HEK293 (cell line): ENCODE measurements around the gene POU4F1.

Experiments
- CTCF ChIA-PET: fragments of 350-600 bp; formaldehyde crosslinking; extraction: SDS; loops from one replicate; lab custom pipeline; 2021; ENCODE audit warnings: antibody characterized with exemption; lab: Yijun Ruan, JAX
- POLR2A ChIA-PET: fragments of 300-600 bp; formaldehyde crosslinking; extraction: SDS; loops from one replicate; lab custom pipeline; 2020; ENCODE audit warnings: antibody characterized with exemption, inconsistent platforms; lab: Yijun Ruan, JAX
- H3K27ac ChIP-seq: fragments of 200-500 bp; sonication (Bioruptor generic); 2 replicates; pipeline ENCODE4 v1.5.1; 2014; ENCODE audit warnings: low read depth, low read length, control low read depth, inconsistent platforms; ENCODE audit errors: extremely low read depth
- H3K36me3 ChIP-seq, 2 experiments: fragments of 200-500 bp in 1 of 2; sonication (Bioruptor generic) in 1 of 2; 1 replicate in 1 of 2; 2 replicates in 1 of 2; pipeline ENCODE4 v1.5.1; 2014 to 2017; ENCODE audit warnings: inconsistent platforms in 2 of 2, low read length in 2 of 2; ENCODE audit not compliant: control insufficient read depth in 2 of 2, insufficient read depth in 1 of 2
- H3K4me1 ChIP-seq: fragments of 200-500 bp; sonication (Bioruptor generic); 2 replicates; pipeline ENCODE4 v1.5.1; 2014; ENCODE audit warnings: mild to moderate bottlenecking, low read length, inconsistent platforms; ENCODE audit not compliant: control insufficient read depth, insufficient read depth
- H3K4me3 ChIP-seq: 2 replicates; pipeline ENCODE4 v1.5.1; 2011; ENCODE audit warnings: low read depth, mild to moderate bottlenecking, control low read depth, low read length, moderate library complexity
- H3K9me3 ChIP-seq: fragments of 200-500 bp; sonication (Bioruptor generic); 2 replicates; pipeline ENCODE4 v1.5.1; 2014; ENCODE audit warnings: low read depth, low read length, inconsistent platforms; ENCODE audit not compliant: control insufficient read depth, insufficient read depth
- GLIS1 ChIP-seq: fragments of 450-650 bp; formaldehyde crosslinking; IDR thresholded peaks from 2 replicates; pipeline ENCODE4 v1.5.1; 2016; ENCODE audit warnings: missing biosample characterization, missing genetic modification characterization
- HOXD13 ChIP-seq: sonication (generic); formaldehyde crosslinking; IDR thresholded peaks from 2 replicates; pipeline ENCODE4 v1.8.0; 2022; ENCODE audit warnings: missing genetic modification reagents, borderline replicate concordance
- INSM2 ChIP-seq: fragments of 450-650 bp; formaldehyde crosslinking; IDR thresholded peaks from 2 replicates; pipeline ENCODE4 v1.5.1; 2016; ENCODE audit warnings: missing biosample characterization, missing genetic modification characterization
- KLF8 ChIP-seq: fragments of 450-650 bp; formaldehyde crosslinking; IDR thresholded peaks from 2 replicates; pipeline ENCODE4 v1.5.1; 2016; ENCODE audit warnings: missing biosample characterization, missing genetic modification characterization
- OSR2 ChIP-seq: fragments of 450-650 bp; formaldehyde crosslinking; IDR thresholded peaks from 2 replicates; pipeline ENCODE4 v1.5.1; 2016; ENCODE audit warnings: missing biosample characterization, missing genetic modification characterization
- PRDM4 ChIP-seq: fragments of 450-650 bp; formaldehyde crosslinking; IDR thresholded peaks from 2 replicates; pipeline ENCODE4 v1.5.1; 2017; ENCODE audit warnings: missing biosample characterization, missing genetic modification characterization
- ZBTB6 ChIP-seq: fragments of 450-650 bp; formaldehyde crosslinking; IDR thresholded peaks from 2 replicates; pipeline ENCODE4 v1.5.1; 2017; ENCODE audit warnings: missing biosample characterization, missing genetic modification characterization
- ZBTB7A ChIP-seq: fragments of 450-650 bp; formaldehyde crosslinking; IDR thresholded peaks from 2 replicates; pipeline ENCODE4 v1.5.1; 2016; ENCODE audit warnings: low read depth, missing biosample characterization, missing genetic modification characterization
- ZIC2 ChIP-seq: fragments of 450-650 bp; formaldehyde crosslinking; IDR thresholded peaks from 2 replicates; pipeline ENCODE4 v1.5.1; 2016; ENCODE audit warnings: missing biosample characterization, missing genetic modification characterization
- ZNF114 ChIP-seq: fragments of 450-650 bp; formaldehyde crosslinking; IDR thresholded peaks from 2 replicates; pipeline ENCODE4 v1.5.0; 2017; ENCODE audit warnings: missing biosample characterization, missing genetic modification characterization
- ZNF16 ChIP-seq: fragments of 450-650 bp; formaldehyde crosslinking; IDR thresholded peaks from 2 replicates; pipeline ENCODE4 v1.5.1; 2016; ENCODE audit warnings: low read depth, missing biosample characterization, missing genetic modification characterization
- ZNF2 ChIP-seq: fragments of 450-650 bp; formaldehyde crosslinking; IDR thresholded peaks from 2 replicates; pipeline ENCODE4 v1.5.1; 2016; ENCODE audit warnings: missing biosample characterization, missing genetic modification characterization
- ZNF248 ChIP-seq: fragments of 450-650 bp; formaldehyde crosslinking; IDR thresholded peaks from 2 replicates; pipeline ENCODE4 v1.5.1; 2017; ENCODE audit warnings: missing biosample characterization, missing genetic modification characterization
- ZNF274 ChIP-seq, 2 experiments: fragments of 200-500 bp in 1 of 2; fragments of 450-650 bp in 1 of 2; sonication (Bioruptor generic) in 1 of 2; formaldehyde crosslinking in 1 of 2; IDR thresholded peaks; 2 replicates each; pipeline versions ENCODE4 v1.5.1 to v1.6.1; 2014 to 2016; ENCODE audit warnings: borderline replicate concordance in 1 of 2, inconsistent platforms in 1 of 2, low read length in 1 of 2, missing biosample characterization in 1 of 2, missing genetic modification characterization in 1 of 2
- ZNF292 ChIP-seq: fragments of 450-650 bp; formaldehyde crosslinking; IDR thresholded peaks from 2 replicates; pipeline ENCODE4 v1.5.1; 2016; ENCODE audit warnings: low read depth, missing biosample characterization, missing genetic modification characterization, borderline replicate concordance
- ZNF311 ChIP-seq: fragments of 450-650 bp; formaldehyde crosslinking; IDR thresholded peaks from 2 replicates; pipeline ENCODE4 v1.5.1; 2017; ENCODE audit warnings: missing biosample characterization, missing genetic modification characterization, borderline replicate concordance
- ZNF37A ChIP-seq: fragments of 450-650 bp; IDR thresholded peaks from 2 replicates; pipeline ENCODE4 v1.5.1; 2018; ENCODE audit warnings: missing biosample characterization, missing genetic modification characterization
- ZNF394 ChIP-seq: fragments of 450-650 bp; formaldehyde crosslinking; IDR thresholded peaks from 2 replicates; pipeline ENCODE4 v1.5.1; 2016; ENCODE audit warnings: missing biosample characterization, missing genetic modification characterization, mild to moderate bottlenecking, moderate library complexity, borderline replicate concordance
- ZNF433 ChIP-seq: fragments of 450-650 bp; formaldehyde crosslinking; IDR thresholded peaks from 2 replicates; pipeline ENCODE4 v1.5.1; 2016; ENCODE audit warnings: missing biosample characterization, missing genetic modification characterization, low read depth
- ZNF530 ChIP-seq: fragments of 450-650 bp; formaldehyde crosslinking; IDR thresholded peaks from 2 replicates; pipeline ENCODE4 v1.5.1; 2016; ENCODE audit warnings: low read depth, missing biosample characterization, missing genetic modification characterization
- ZNF555 ChIP-seq: fragments of 450-650 bp; formaldehyde crosslinking; conservative IDR thresholded peaks from 2 replicates; pipeline ENCODE4 v1.5.1; 2017; ENCODE audit warnings: missing biosample characterization, mild to moderate bottlenecking, missing genetic modification characterization, inconsistent platforms
- ZNF596 ChIP-seq: fragments of 450-650 bp; IDR thresholded peaks from 2 replicates; pipeline ENCODE4 v1.5.0; 2018; ENCODE audit warnings: missing biosample characterization, mild to moderate bottlenecking, missing genetic modification characterization, moderate library complexity
- ZNF610 ChIP-seq: fragments of 450-650 bp; formaldehyde crosslinking; IDR thresholded peaks from 2 replicates; pipeline ENCODE4 v1.5.1; 2016; ENCODE audit warnings: missing biosample characterization, missing genetic modification characterization, borderline replicate concordance
- ZNF621 ChIP-seq: fragments of 450-650 bp; formaldehyde crosslinking; IDR thresholded peaks from 2 replicates; pipeline ENCODE4 v1.5.1; 2017; ENCODE audit warnings: missing biosample characterization, missing genetic modification characterization
- ZNF623 ChIP-seq: fragments of 450-650 bp; formaldehyde crosslinking; IDR thresholded peaks from 2 replicates; pipeline ENCODE4 v1.5.1; 2016; ENCODE audit warnings: missing biosample characterization, missing genetic modification characterization
- ZNF624 ChIP-seq: fragments of 450-650 bp; formaldehyde crosslinking; IDR thresholded peaks from 2 replicates; pipeline ENCODE4 v1.5.1; 2017; ENCODE audit warnings: missing biosample characterization, missing genetic modification characterization
- ZNF654 ChIP-seq: fragments of 450-650 bp; formaldehyde crosslinking; IDR thresholded peaks from 2 replicates; pipeline ENCODE4 v1.5.1; 2016; ENCODE audit warnings: low read depth, missing biosample characterization, missing genetic modification characterization
- ZNF660 ChIP-seq: fragments of 450-650 bp; IDR thresholded peaks from 2 replicates; pipeline ENCODE4 v1.5.1; 2018; ENCODE audit warnings: missing biosample characterization, mild to moderate bottlenecking, missing genetic modification characterization
- ZNF747 ChIP-seq: fragments of 450-650 bp; formaldehyde crosslinking; IDR thresholded peaks from 2 replicates; pipeline ENCODE4 v1.5.1; 2016; ENCODE audit warnings: missing biosample characterization, missing genetic modification characterization
- ZNF785 ChIP-seq: fragments of 450-650 bp; formaldehyde crosslinking; IDR thresholded peaks from 2 replicates; pipeline ENCODE4 v1.5.1; 2016; ENCODE audit warnings: missing biosample characterization, missing genetic modification characterization
- ZNF830 ChIP-seq: fragments of 450-650 bp; IDR thresholded peaks from 2 replicates; pipeline ENCODE4 v1.5.0; 2018; ENCODE audit warnings: missing biosample characterization, missing genetic modification characterization, low read depth, mild to moderate bottlenecking, moderate library complexity
- ZSCAN30 ChIP-seq: fragments of 450-650 bp; IDR thresholded peaks from 2 replicates; pipeline ENCODE4 v1.5.1; 2018; ENCODE audit warnings: missing biosample characterization, mild to moderate bottlenecking, missing genetic modification characterization, moderate library complexity
- ZXDB ChIP-seq: fragments of 450-650 bp; formaldehyde crosslinking; IDR thresholded peaks from 2 replicates; pipeline ENCODE4 v1.5.1; 2016; ENCODE audit warnings: missing biosample characterization, missing genetic modification characterization

POU4F1 gene

GRCh38 chr13:78587395-78587794 is 16.0 kb downstream of the POU4F1 start (continued):
- no peak for TF ChIP-seq ZNF654 (tag by site-specific recombination)
- no peak for TF ChIP-seq ZNF433 (tag by site-specific recombination)
- TF ChIP-seq ZNF2 (tag by site-specific recombination) = no peak
- no peak for TF ChIP-seq ZNF555 (tag by site-specific recombination)

- Histone ChIP-seq H3K4me3 (no peak overlapping the region), H3K27ac (no peak overlapping the region), H3K9me3 (no peaks in the 10 kb centered on the region), H3K36me3 (no peaks in the 10 kb centered on the region), H3K4me1 (no peaks in the 10 kb centered on the region)
- ChIA-PET CTCF (interaction anchor here (0.6 to 1.0 kb wide), 4 partner anchors 10 to 726 kb away, joined by 3 to 5 read pairs (median 3); partner anchors contain the start of gene POU4F1), POLR2A (no interaction called here)
- TF ChIP-seq ZNF37A (tag by site-specific recombination) (no peak), ZNF16 (no peak), ZNF830 (no peak), ZNF610 (no peak), ZNF394 (tag by site-specific recombination) (no peak), ZSCAN30 (tag by site-specific recombination) (no peak), ZNF530 (no peak), PRDM4 (tag by site-specific recombination) (no peak), ZBTB6 (tag by site-specific recombination) (no peak), ZIC2 (tag by site-specific recombination) (no peak), ZBTB7A (tag by site-specific recombination) (no peak), KLF8 (tag by site-specific recombination) (no peak), ZNF621 (no peak), ZNF248 (tag by site-specific recombination) (no peak)
Observed at GRCh38 chr13:78586706-78587105, 16.6 kb downstream of the POU4F1 start.

- no peaks in the 10 kb centered on the region for H3K4me1 ChIP-seq
- H3K4me3 ChIP-seq = no peak overlapping the region
- no peaks in the 10 kb centered on the region for H3K9me3 ChIP-seq
- H3K36me3 ChIP-seq = no peaks in the 10 kb centered on the region
- TF ChIP-seq ZNF114 (tag by site-specific recombination) (no peak), ZNF624 (tag by site-specific recombination) (no peak), ZNF274 (IDR thresholded peaks at IDR 0.05; ENCODE audit: low read length) (no peak), ZNF274 (tag by site-specific recombination; IDR thresholded peaks at IDR 0.05; ENCODE audit: borderline replicate concordance) (no peak), HOXD13 (no peak), ZNF747 (tag by site-specific recombination) (no peak), ZSCAN30 (tag by site-specific recombination) (no peak), ZNF530 (no peak), ZNF596 (tag by site-specific recombination) (no peak), ZNF292 (tag by site-specific recombination) (no peak), ZNF785 (no peak), INSM2 (no peak), GLIS1 (tag by site-specific recombination) (no peak), ZNF311 (no peak), ZNF623 (tag by site-specific recombination) (no peak), ZNF660 (tag by site-specific recombination) (no peak), ZXDB (tag by site-specific recombination) (no peak), OSR2 (no peak)
- CTCF ChIA-PET = no interaction called here
- H3K27ac ChIP-seq = no peak overlapping the region
- POLR2A ChIA-PET = no interaction called here
Observed at GRCh38 chr13:78576261-78576660, 27.1 kb downstream of the POU4F1 start.
